Thoracic aorta (tissue), 2 donors: ENCODE results near the gene SGMS1. TPM values are rescaled to one million over a fixed set of nuclear protein-coding genes. Genes with fewer than 3 reads are reported as not detected.
A peak's percentile ranks its signal among the peaks of the same experiment; 100 is the strongest.
"Not testable (repeated sequence)": the region's sequence is repeated elsewhere in the genome, so short reads cannot be mapped to it uniquely, and the experiment has no call there.

Experiments used
- ATAC-seq: fragments of 150-250 bp; one replicate; pipeline ENCODE4 v1.8.0; 2017; ENCODE audit warnings: low read depth; ENCODE audit not compliant: insufficient number of reproducible peaks, low FRiP score
- DNase-seq: peaks from one replicate; pipeline ENCODE4 v3.0.0-alpha.2; 2020; ENCODE audit warnings: low spot score
- H3K27ac ChIP-seq, 2 donors: fragments of 200-600 bp; sonication (generic); 1 replicate in 1 of 2; 2 replicates in 1 of 2; pipeline ENCODE4 v1.5.1; 2016; ENCODE audit warnings: mild to moderate bottlenecking in 2 of 2, moderate library complexity in 2 of 2
- H3K27me3 ChIP-seq: fragments of 200-600 bp; sonication (generic); replicated peaks from 2 replicates; pipeline ENCODE4 v1.6.0; 2016; ENCODE audit warnings: mild to moderate bottlenecking; ENCODE audit not compliant: insufficient read depth
- H3K36me3 ChIP-seq: fragments of 200-600 bp; sonication (generic); one replicate; pipeline ENCODE4 v1.5.1; 2016
- H3K4me1 ChIP-seq, 2 donors: fragments of 200-600 bp; sonication (generic); 1 replicate in 1 of 2; 2 replicates in 1 of 2; pipeline versions ENCODE4 v1.5.1 to v1.6.0; 2016; ENCODE audit warnings: low read depth in 2 of 2, mild to moderate bottlenecking in 1 of 2; ENCODE audit not compliant: control insufficient read depth in 1 of 2
- H3K4me3 ChIP-seq: fragments of 200-600 bp; sonication (generic); 2 replicates; pipeline ENCODE4 v1.5.1; 2016; ENCODE audit warnings: mild to moderate bottlenecking
- H3K9me3 ChIP-seq: fragments of 200-600 bp; sonication (generic); 2 replicates; pipeline ENCODE4 v1.5.1; 2016
- total RNA-seq, 2 donors: library from RNA; depleted of rRNA; stranded (reverse); fragments of >200 nt; gene quantifications; one replicate each; pipeline versions ENCODE4 v1.1.0 to v1.2.3, GENCODE V29; 2016
- TF ChIP-seq, protein P1 (sequence below): fragments of 200-600 bp; sonication (generic); IDR thresholded peaks from one replicate; pipeline ENCODE4 v1.5.1; 2019; ENCODE audit warnings: antibody characterized with exemption

SGMS1 gene
- total RNA-seq, 2 donors from 2014 or later, result 60.5 to 92.3 TPM

DNA sequence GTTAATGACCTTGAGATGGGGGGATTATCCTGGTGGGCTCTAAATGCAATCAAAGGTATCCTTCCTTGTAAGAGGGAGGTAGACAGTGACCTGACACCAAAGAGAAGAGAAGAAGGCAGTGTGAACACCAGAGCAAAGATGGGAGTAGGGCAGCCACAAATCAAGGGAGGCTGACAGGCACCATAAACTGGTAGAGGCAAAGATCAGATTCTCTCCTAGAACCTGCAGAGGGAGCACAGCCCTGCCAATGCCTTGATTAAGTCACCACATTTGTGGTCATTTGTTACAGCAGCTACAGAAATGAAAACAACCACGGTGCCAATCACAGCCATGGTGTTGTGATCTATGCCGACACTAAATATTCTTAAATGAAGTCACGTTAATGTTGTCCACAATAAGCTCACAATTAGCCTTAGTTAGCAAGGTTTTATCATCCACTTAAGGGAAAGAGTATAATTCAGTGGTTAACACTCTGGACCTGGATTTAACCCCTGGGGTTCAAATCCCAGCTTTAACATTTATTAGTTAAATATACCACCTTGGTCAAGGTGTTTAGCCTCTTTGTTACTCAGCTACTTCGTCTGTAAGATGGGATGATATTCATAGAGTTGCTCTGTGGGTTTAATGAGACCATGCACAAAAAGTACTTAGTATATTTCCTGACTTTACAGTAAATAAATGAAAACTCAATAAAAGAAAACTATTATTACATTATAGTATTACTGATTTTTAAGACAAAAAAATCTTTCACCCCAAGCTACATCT, 70.8 kb downstream of the SGMS1 start:
- H3K4me1 ChIP-seq, result peaks cover 51 to 60% of the 10 kb centered on the region in 2 donors
- ATAC-seq, result no peak
- no peaks in the 10 kb centered on the region for H3K36me3 ChIP-seq
- no peaks in the 10 kb centered on the region for H3K9me3 ChIP-seq
- no peak for DNase-seq
- TF ChIP-seq, protein P1, sequence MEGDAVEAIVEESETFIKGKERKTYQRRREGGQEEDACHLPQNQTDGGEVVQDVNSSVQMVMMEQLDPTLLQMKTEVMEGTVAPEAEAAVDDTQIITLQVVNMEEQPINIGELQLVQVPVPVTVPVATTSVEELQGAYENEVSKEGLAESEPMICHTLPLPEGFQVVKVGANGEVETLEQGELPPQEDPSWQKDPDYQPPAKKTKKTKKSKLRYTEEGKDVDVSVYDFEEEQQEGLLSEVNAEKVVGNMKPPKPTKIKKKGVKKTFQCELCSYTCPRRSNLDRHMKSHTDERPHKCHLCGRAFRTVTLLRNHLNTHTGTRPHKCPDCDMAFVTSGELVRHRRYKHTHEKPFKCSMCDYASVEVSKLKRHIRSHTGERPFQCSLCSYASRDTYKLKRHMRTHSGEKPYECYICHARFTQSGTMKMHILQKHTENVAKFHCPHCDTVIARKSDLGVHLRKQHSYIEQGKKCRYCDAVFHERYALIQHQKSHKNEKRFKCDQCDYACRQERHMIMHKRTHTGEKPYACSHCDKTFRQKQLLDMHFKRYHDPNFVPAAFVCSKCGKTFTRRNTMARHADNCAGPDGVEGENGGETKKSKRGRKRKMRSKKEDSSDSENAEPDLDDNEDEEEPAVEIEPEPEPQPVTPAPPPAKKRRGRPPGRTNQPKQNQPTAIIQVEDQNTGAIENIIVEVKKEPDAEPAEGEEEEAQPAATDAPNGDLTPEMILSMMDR, result peak; percentile 16
- no peaks in the 10 kb centered on the region for H3K27me3 ChIP-seq
- H3K27ac ChIP-seq, result peak overlapping the region in 1 of 2 donors; percentile 60
- peak overlapping the region; percentile 11 for H3K4me3 ChIP-seq

DNA sequence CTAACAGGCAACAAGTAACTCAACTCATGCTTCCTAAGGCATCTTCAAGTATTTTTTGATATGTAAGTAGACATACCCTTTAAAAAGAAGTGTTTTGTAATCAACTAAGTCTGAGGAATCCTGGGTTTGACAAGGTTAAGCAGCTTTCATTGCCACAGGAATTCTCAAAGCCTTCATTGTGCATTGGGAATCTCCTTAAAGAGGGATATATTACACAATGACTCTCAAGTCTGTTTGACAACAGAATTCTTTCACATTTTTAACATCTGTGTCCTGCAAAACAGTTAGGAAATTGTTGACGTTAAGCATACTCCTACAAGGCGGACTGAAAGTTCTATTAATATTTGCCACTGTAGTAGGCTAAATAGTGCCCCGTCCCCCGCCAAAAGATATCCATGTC, 71.4 kb downstream of the SGMS1 start:
- ATAC-seq (no peak), DNase-seq (no peak)
- Histone ChIP-seq H3K4me1 (peaks cover 44 to 54% of the 10 kb centered on the region in 2 donors), H3K4me3 (peak overlapping the region; percentile 11), H3K36me3 (no peaks in the 10 kb centered on the region), H3K27ac (peak overlapping the region in 1 of 2 donors; percentile 60), H3K27me3 (no peaks in the 10 kb centered on the region), H3K9me3 (no peaks in the 10 kb centered on the region)
- TF ChIP-seq, protein P1, result no peak

DNA sequence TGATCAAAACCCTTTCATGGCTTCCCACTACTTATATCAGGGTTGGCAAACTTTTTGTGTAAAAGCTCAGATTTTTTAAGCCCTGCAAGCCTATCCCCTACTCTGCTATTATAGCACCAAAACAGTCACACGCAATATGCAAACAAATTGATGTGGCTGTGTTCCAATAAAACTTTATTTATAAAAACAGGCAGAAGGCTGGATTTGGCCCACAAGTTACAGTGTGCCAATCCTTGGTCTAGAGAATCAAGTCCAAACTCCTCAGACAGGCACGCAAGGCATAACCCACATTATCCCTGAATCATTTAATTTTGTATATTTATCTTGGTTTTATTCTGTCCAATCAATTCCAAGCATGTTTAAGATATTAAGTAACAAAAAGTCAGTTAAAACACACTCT, 71.9 kb downstream of the SGMS1 start:
- H3K4me1 ChIP-seq, result peaks cover 41 to 51% of the 10 kb centered on the region in 2 donors
- ATAC-seq, result no peak

DNA sequence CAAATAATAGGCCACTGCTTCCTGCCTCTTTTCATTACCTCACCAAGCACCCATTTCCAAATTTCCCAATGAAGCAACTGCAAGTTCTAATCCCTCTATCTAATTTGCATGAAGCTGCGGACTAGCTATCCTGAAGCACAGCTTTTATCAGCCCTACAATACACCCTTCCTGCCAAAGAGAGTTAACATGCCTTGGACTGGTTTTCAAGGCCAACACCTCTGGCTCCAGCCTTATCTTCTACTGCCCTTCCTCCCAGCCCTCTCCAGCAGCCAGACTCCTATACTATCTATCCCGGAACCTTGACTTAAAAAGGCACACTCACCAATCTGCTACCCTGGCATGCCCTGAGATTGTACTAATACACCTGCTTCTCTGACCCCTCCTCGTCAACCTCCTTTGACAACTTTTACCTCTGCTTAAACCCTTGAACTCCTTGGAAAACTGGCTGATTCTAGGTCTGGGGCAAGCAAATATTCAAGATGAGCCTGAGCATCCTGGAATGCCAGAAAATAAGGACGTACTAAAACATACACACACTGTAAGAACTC, 73.4 kb downstream of the SGMS1 start:
- Histone ChIP-seq H3K4me3 (no peak overlapping the region), H3K36me3 (no peaks in the 10 kb centered on the region), H3K4me1 (peaks cover 26 to 36% of the 10 kb centered on the region in 2 donors), H3K9me3 (no peaks in the 10 kb centered on the region), H3K27ac (no peak overlapping the region), H3K27me3 (no peaks in the 10 kb centered on the region)
- no peak for ATAC-seq
- TF ChIP-seq, protein P1, result no peak
- DNase-seq, result no peak

More for the DNA sequence above, 71.9 kb downstream of the SGMS1 start:
- Histone ChIP-seq H3K4me3 (no peak overlapping the region), H3K27me3 (no peaks in the 10 kb centered on the region), H3K27ac (peak overlapping the region; percentile 32 to 60), H3K9me3 (no peaks in the 10 kb centered on the region), H3K36me3 (no peaks in the 10 kb centered on the region)
- no peak for DNase-seq
- TF ChIP-seq, protein P1, result no peak

DNA sequence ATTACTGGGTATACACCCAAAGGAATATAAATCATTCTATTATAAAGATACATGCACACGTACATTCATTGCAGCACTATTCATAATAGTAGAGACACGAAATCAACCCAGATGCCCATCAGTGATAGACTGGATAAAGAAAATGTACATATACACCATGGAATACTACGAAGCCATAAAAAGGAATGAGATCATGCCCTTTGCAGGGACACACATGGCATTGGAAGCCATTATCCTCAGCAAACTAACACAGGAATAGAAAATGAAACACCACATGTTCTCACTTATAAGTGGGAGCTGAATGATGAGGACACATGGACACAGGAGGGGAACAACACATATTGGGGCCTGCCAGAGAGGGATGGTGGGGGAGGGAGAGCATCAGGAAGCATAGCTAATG, 74.6 kb downstream of the SGMS1 start:
- not testable (repeated sequence) for DNase-seq, H3K36me3 ChIP-seq, ATAC-seq, H3K9me3 ChIP-seq, H3K4me3 ChIP-seq, H3K27ac ChIP-seq, H3K27me3 ChIP-seq
- H3K4me1 ChIP-seq, result peaks cover 14 to 24% of the 10 kb centered on the region in 2 donors

DNA sequence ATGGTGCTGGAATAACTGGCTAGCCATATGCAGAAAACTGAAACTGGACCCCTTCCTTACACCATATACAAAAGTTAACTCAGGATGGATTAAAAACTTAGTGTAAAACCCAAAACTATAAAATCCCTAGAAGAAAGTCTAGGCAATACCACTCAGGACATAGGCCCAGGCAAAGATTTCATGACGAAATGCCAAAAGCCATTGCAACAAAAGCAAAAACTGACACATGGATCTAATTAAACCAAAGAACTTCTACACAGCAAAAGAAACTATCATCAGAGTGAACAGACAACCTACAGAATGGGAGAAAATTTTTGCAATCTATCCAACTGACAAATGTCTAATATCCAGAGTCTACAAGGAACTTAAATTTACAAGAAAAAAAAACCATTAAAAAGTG, 75.3 kb downstream of the SGMS1 start:
- ATAC-seq, H3K4me3 ChIP-seq, H3K27me3 ChIP-seq, H3K27ac ChIP-seq, H3K36me3 ChIP-seq, DNase-seq, H3K9me3 ChIP-seq: not testable (repeated sequence)
- H3K4me1 ChIP-seq, result peaks cover 10 to 17% of the 10 kb centered on the region in 2 donors

DNA sequence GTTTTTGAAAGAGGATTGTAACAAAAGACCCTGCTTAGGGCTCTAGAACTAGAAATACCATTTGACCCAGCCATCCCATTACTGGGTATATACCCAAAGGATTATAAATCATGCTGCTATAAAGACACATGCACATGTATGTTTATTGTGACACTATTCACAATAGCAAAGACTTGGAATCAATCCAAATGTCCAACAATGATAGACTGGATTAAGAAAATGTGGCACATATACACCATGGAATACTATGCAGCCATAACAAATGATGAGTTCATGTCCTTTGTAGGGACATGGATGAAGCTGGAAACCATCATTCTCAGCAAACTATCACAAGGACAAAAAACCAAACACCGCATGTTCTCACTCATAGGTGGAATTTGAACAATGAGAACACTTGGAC, 77.5 kb downstream of the SGMS1 start:
- peaks cover 3 to 15% of the 10 kb centered on the region in 2 donors for H3K4me1 ChIP-seq
- ATAC-seq, DNase-seq: not testable (repeated sequence)

More for the DNA sequence above, 77.5 kb downstream of the SGMS1 start:
- H3K27ac ChIP-seq, H3K36me3 ChIP-seq, H3K4me3 ChIP-seq, H3K27me3 ChIP-seq, H3K9me3 ChIP-seq: not testable (repeated sequence)
